K562 (cell line): ENCODE data around the gene DKKL1. TPM values are rescaled to one million over a fixed set of nuclear protein-coding genes. Genes with fewer than 3 reads are reported as not detected.

Experiments
- BRD4 ChIP-seq: fragments of 200-600 bp; sonication (generic); IDR thresholded peaks from 2 replicates; pipeline ENCODE4 v1.6.1; 2017; ENCODE audit warnings: inconsistent platforms
- CREB1 ChIP-seq, 2 experiments: sonication (generic) in 1 of 2; formaldehyde crosslinking in 1 of 2; IDR thresholded peaks; 2 replicates each; pipeline versions ENCODE4 v1.6.1 to v1.8.0; 2012 to 2022; ENCODE audit warnings: inconsistent platforms in 1 of 2, mild to moderate bottlenecking in 1 of 2, missing genetic modification reagents in 1 of 2, moderate library complexity in 1 of 2
- DNMT1 ChIP-seq: fragments of 450-650 bp; IDR thresholded peaks from 2 replicates; pipeline ENCODE4 v1.6.1; 2016; ENCODE audit warnings: antibody characterized with exemption, mild to moderate bottlenecking
- EP300 ChIP-seq: IDR thresholded peaks from 2 replicates; pipeline ENCODE4 v1.6.1; 2012; ENCODE audit warnings: low read length, improper control_type of control experiment
- FOXA1 ChIP-seq: fragments of 450-650 bp; IDR thresholded peaks from 2 replicates; pipeline ENCODE4 v1.6.1; 2016; ENCODE audit warnings: mild to moderate bottlenecking, borderline replicate concordance
- HCFC1 ChIP-seq: IDR thresholded peaks from 2 replicates; pipeline ENCODE4 v1.6.1; 2012; ENCODE audit warnings: low read depth, low read length, improper control_type of control experiment
- LARP7 ChIP-seq: fragments of 450-650 bp; IDR thresholded peaks from 2 replicates; pipeline ENCODE4 v1.6.1; 2016
- MAFK ChIP-seq: IDR thresholded peaks from 2 replicates; pipeline ENCODE4 v1.6.1; 2011; ENCODE audit warnings: low read length, improper control_type of control experiment
- MYC ChIP-seq, 2 experiments: fragments of 250-450 bp in 1 of 2; sonication (Bioruptor Pico) in 1 of 2; IDR thresholded peaks; 2 replicates each; pipeline versions ENCODE4 v1.5.1 to v1.6.1; 2012 to 2021; ENCODE audit warnings: low read depth in 2 of 2, borderline replicate concordance in 1 of 2, improper control_type of control experiment in 1 of 2, low read length in 1 of 2, mild to moderate bottlenecking in 1 of 2, moderate library complexity in 1 of 2
- NR2C2 ChIP-seq, 2 experiments: fragments of 200-800 bp in 1 of 2; sonication (Bioruptor generic) in 1 of 2; sonication (generic) in 1 of 2; formaldehyde crosslinking in 1 of 2; IDR thresholded peaks; 2 replicates each; pipeline versions ENCODE4 v1.6.1 to v1.8.0; 2016 to 2022; ENCODE audit warnings: mild to moderate bottlenecking in 1 of 2, missing compliant biosample characterization in 1 of 2, missing genetic modification characterization in 1 of 2, missing genetic modification reagents in 1 of 2
- NUFIP1 ChIP-seq: fragments of 450-650 bp; IDR thresholded peaks from 2 replicates; pipeline ENCODE4 v1.6.1; 2018; ENCODE audit not compliant: partially characterized antibody
- PHB ChIP-seq: fragments of 250-450 bp; sonication (Bioruptor Pico); IDR thresholded peaks from 2 replicates; pipeline ENCODE4 v1.5.0; 2021
- SRSF7 ChIP-seq: fragments of 200-400 bp; formaldehyde crosslinking; optimal IDR thresholded peaks from 2 replicates; pipeline ENCODE3; 2017; ENCODE audit warnings: mild to moderate bottlenecking, low read depth, low read length
- TAL1 ChIP-seq: fragments of 450-650 bp; IDR thresholded peaks from 2 replicates; pipeline ENCODE4 v1.6.1; 2016; ENCODE audit warnings: mild to moderate bottlenecking
- TGIF2 ChIP-seq: sonication (generic); formaldehyde crosslinking; IDR thresholded peaks from 2 replicates; pipeline ENCODE4 v1.8.1; 2022; ENCODE audit warnings: mild to moderate bottlenecking, missing genetic modification reagents, moderate library complexity
- TRIM24 ChIP-seq, 2 experiments: fragments of 450-650 bp; IDR thresholded peaks; 2 replicates each; pipeline ENCODE4 v1.6.1; 2016
- XRCC4 ChIP-seq: IDR thresholded peaks from one replicate; pipeline ENCODE4 v1.6.1; 2011; ENCODE audit not compliant: insufficient read depth, insufficient read length; ENCODE audit errors: extremely low read depth
- ZFP30 ChIP-seq: fragments of 250-450 bp; sonication (Bioruptor Pico); IDR thresholded peaks from 2 replicates; pipeline ENCODE4 v1.8.0; 2022; ENCODE audit warnings: moderate library complexity, mild to moderate bottlenecking, inconsistent platforms, borderline replicate concordance
- ZNF449 ChIP-seq: fragments of 250-450 bp; sonication (Bioruptor Pico); IDR thresholded peaks from 2 replicates; pipeline ENCODE4 v1.8.0; 2022; ENCODE audit warnings: moderate library complexity, mild to moderate bottlenecking, inconsistent platforms
- polyA plus RNA-seq, 8 experiments: library from polyadenylated mRNA; depleted of rRNA in 4 of 8; stranded (reverse) in 5 of 8; unstranded in 3 of 8; fragments of >200 nt; fragmentation: Nextera tagmentation in 2 of 8; fragmentation: Illumina TruSeq in 1 of 8; extraction: Ambion mirVana in 2 of 8; extraction: Trizol in 1 of 8; gene quantifications; 2 replicates each; pipeline versions ENCODE4 v1.2.1 to v1.2.3, GENCODE V29; 2011 to 2014; ENCODE audit warnings: inconsistent platforms in 1 of 8, missing spikeins in 1 of 8
- total RNA-seq, 7 experiments: library from RNA; depleted of rRNA in 6 of 7; stranded (reverse); fragments of >200 nt in 6 of 7; fragmentation: Illumina TruSeq in 2 of 7; extraction: Trizol in 2 of 7; gene quantifications; 2 replicates each; pipeline versions ENCODE4 v1.2.1 to v1.2.3, GENCODE V29; 2011 to 2021; ENCODE audit warnings: low replicate concordance in 1 of 7
- TF ChIP-seq, protein P1 (sequence below): fragments of 450-650 bp; IDR thresholded peaks from 2 replicates; pipeline ENCODE4 v1.6.1; 2016; ENCODE audit warnings: borderline replicate concordance
- TF ChIP-seq, protein P2 (sequence below): fragments of 150-350 bp; conservative IDR thresholded peaks from 2 replicates; pipeline ENCODE4 v1.6.1; 2014; ENCODE audit warnings: low read length

Gene DKKL1
- total and polyA plus RNA-seq, 9 of the 15 experiments (the other 6 are each of a cell fraction or from before 2014, with no cell fraction given) = 0.15 to 1.7 (median 0.52) TPM

- no peak for TF ChIP-seq FOXA1
- no peak for TF ChIP-seq ZFP30 (CRISPR knock-in tag)
- peak; percentile 40; the same call in 1 of the 2 replicates for TF ChIP-seq HCFC1
- TF ChIP-seq XRCC4 = no peak
- TF ChIP-seq, protein P1, sequence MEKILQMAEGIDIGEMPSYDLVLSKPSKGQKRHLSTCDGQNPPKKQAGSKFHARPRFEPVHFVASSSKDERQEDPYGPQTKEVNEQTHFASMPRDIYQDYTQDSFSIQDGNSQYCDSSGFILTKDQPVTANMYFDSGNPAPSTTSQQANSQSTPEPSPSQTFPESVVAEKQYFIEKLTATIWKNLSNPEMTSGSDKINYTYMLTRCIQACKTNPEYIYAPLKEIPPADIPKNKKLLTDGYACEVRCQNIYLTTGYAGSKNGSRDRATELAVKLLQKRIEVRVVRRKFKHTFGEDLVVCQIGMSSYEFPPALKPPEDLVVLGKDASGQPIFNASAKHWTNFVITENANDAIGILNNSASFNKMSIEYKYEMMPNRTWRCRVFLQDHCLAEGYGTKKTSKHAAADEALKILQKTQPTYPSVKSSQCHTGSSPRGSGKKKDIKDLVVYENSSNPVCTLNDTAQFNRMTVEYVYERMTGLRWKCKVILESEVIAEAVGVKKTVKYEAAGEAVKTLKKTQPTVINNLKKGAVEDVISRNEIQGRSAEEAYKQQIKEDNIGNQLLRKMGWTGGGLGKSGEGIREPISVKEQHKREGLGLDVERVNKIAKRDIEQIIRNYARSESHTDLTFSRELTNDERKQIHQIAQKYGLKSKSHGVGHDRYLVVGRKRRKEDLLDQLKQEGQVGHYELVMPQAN = peak; percentile 62; the same call in 1 of the 2 replicates
- TF ChIP-seq CREB1 (IDR thresholded peaks at IDR 0.05) = no peak
- TF ChIP-seq CREB1 (CRISPR knock-in tag; IDR thresholded peaks at IDR 0.05) = no peak
- no peak for TF ChIP-seq SRSF7
- TF ChIP-seq MYC (IDR thresholded peaks at IDR 0.05; ENCODE audit: low read depth, low read length) = no peak; the same call in 1 of the 2 replicates
- no peak for TF ChIP-seq MYC (CRISPR knock-in tag; IDR thresholded peaks at IDR 0.05; ENCODE audit: borderline replicate concordance, low read depth)
- TF ChIP-seq, protein P2, sequence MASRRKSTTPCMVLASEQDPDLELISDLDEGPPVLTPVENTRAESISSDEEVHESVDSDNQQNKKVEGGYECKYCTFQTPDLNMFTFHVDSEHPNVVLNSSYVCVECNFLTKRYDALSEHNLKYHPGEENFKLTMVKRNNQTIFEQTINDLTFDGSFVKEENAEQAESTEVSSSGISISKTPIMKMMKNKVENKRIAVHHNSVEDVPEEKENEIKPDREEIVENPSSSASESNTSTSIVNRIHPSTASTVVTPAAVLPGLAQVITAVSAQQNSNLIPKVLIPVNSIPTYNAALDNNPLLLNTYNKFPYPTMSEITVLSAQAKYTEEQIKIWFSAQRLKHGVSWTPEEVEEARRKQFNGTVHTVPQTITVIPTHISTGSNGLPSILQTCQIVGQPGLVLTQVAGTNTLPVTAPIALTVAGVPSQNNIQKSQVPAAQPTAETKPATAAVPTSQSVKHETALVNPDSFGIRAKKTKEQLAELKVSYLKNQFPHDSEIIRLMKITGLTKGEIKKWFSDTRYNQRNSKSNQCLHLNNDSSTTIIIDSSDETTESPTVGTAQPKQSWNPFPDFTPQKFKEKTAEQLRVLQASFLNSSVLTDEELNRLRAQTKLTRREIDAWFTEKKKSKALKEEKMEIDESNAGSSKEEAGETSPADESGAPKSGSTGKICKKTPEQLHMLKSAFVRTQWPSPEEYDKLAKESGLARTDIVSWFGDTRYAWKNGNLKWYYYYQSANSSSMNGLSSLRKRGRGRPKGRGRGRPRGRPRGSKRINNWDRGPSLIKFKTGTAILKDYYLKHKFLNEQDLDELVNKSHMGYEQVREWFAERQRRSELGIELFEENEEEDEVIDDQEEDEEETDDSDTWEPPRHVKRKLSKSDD = no peak
- TF ChIP-seq NR2C2 (CRISPR knock-in tag; IDR thresholded peaks at IDR 0.05) = no peak
- 0 out of 2 replicates have a peak, but pooled peaks have one; percentile 24 for TF ChIP-seq NR2C2 (tag; IDR thresholded peaks at IDR 0.05)
- TF ChIP-seq ZNF449 = no peak
- peak; percentile 98 for TF ChIP-seq LARP7
- no peak for TF ChIP-seq EP300
- peak; percentile 23; the same call in 1 of the 2 replicates for TF ChIP-seq TAL1
- TF ChIP-seq MAFK = 0 out of 2 replicates have a peak, but pooled peaks have one; percentile 24
- TF ChIP-seq TRIM24 (IDR thresholded peaks at IDR 0.05) = peak in 1 of 2 experiments; percentile 19; a peak in 1 of 4 replicates
- peak; percentile 93; the same call in 1 of the 2 replicates for TF ChIP-seq DNMT1
- no peak for TF ChIP-seq NUFIP1
- no peak for TF ChIP-seq PHB
- no peak for TF ChIP-seq TGIF2 (CRISPR knock-in tag)
- TF ChIP-seq BRD4 = no peak
Observed at GRCh38 chr19:49391581-49392399, 28.1 kb downstream of the DKKL1 start (continued).
